Measurements from ENCODE around the gene SPDYE3.

- no peak for TF ChIP-seq CTCF (IDR thresholded peaks at IDR 0.05 in 4 of 5, conservative IDR thresholded peaks at IDR 0.05 in 1 of 5)
- TF ChIP-seq POLR2A (IDR thresholded peaks at IDR 0.05) = no peak
Measured at GRCh38 chr7:100356416-100357068, 49.0 kb downstream of the SPDYE3 start.
